ENCODE measurements around the gene GFRA4. TPM values are rescaled to one million over a fixed set of nuclear protein-coding genes. Genes with fewer than 3 reads are reported as not detected.

The GFRA4 gene
- total RNA-seq, 6 donors from 2014 or later = not detected

DNA sequence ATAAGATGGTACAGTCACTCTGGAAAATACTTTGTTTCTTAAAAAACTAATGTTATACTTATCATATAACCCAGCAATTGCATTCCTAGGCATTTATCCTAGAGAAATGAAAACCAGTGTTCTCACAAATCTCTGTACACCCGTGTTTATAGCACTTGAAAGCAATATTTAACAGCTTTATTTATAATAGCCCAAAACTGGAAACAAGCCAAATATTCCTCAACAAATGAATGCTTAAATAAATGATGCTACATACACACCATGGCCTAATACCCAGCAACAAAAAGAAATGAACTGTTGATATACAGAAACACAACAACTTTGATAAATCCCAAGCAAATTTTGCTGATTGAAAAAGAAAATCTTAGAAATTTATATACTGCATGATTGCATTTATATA lies 51.3 kb downstream of the GFRA4 start:
- TF ChIP-seq, protein P1, sequence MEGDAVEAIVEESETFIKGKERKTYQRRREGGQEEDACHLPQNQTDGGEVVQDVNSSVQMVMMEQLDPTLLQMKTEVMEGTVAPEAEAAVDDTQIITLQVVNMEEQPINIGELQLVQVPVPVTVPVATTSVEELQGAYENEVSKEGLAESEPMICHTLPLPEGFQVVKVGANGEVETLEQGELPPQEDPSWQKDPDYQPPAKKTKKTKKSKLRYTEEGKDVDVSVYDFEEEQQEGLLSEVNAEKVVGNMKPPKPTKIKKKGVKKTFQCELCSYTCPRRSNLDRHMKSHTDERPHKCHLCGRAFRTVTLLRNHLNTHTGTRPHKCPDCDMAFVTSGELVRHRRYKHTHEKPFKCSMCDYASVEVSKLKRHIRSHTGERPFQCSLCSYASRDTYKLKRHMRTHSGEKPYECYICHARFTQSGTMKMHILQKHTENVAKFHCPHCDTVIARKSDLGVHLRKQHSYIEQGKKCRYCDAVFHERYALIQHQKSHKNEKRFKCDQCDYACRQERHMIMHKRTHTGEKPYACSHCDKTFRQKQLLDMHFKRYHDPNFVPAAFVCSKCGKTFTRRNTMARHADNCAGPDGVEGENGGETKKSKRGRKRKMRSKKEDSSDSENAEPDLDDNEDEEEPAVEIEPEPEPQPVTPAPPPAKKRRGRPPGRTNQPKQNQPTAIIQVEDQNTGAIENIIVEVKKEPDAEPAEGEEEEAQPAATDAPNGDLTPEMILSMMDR (IDR thresholded peaks at IDR 0.05) = no peak
- TF ChIP-seq EP300 (IDR thresholded peaks at IDR 0.05) (no peak), POLR2AphosphoS5 (IDR thresholded peaks at IDR 0.05) (no peak), POLR2A (IDR thresholded peaks at IDR 0.05) (no peak)
- Histone ChIP-seq H3K36me3 (no peaks in the 10 kb centered on the region), H3K4me1 (peaks cover 0 to 29% (median 7%) of the 10 kb centered on the region in 4 donors), H3K27ac (no peak overlapping the region), H3K4me3 (no peak overlapping the region), H3K27me3 (no peaks in the 10 kb centered on the region), H3K9me3 (no peaks in the 10 kb centered on the region)
- DNase-seq (no peak), ATAC-seq (ENCODE audit: low FRiP score in 2 of 2) (no peak)
- WGBS, 2 donors = 37 to 43% methylated on average over 1 of the region's 1 CpG

Other genes starting within 250 kb of the GFRA4 start
- gene ATRN, start 192.4 kb downstream of the GFRA4 start, total RNA-seq = 10 to 100 TPM; 13.6 to 39.5 (median 27.0) TPM
- 10 to 100 TPM in 3 of 6 donors, 1 to 10 TPM in 3; 2.3 to 26.2 (median 10.5) TPM for gene ADAM33, start 18.6 kb upstream of the GFRA4 start, total RNA-seq
- gene SIGLEC1, start 49.2 kb upstream of the GFRA4 start, total RNA-seq = 10 to 100 TPM; 14.4 to 69.9 (median 60.7) TPM
- gene HSPA12B, start 69.3 kb upstream of the GFRA4 start, total RNA-seq = 10 to 100 TPM; 18.4 to 53.7 (median 21.5) TPM
- 10 to 100 TPM in 5 of 6 donors, 1 to 10 TPM in 1; 6.7 to 41.9 (median 39.1) TPM for gene ADISSP, start 104.4 kb upstream of the GFRA4 start, total RNA-seq
- gene SPEF1, start 118.0 kb upstream of the GFRA4 start, total RNA-seq = 10 to 100 TPM in 1 of 6 donors, 1 to 10 TPM in 4, under 1 TPM in 1; 0.34 to 15.1 (median 5.4) TPM
- gene CENPB, start 123.3 kb upstream of the GFRA4 start, total RNA-seq = 100 to 1,000 TPM in 2 of 6 donors, 10 to 100 TPM in 4; 56.6 to 125 (median 89.7) TPM
- 100 to 1,000 TPM in 3 of 6 donors, 10 to 100 TPM in 3; 45.5 to 151 (median 99.1) TPM for gene CDC25B, start 132.9 kb upstream of the GFRA4 start, total RNA-seq
- 10 to 100 TPM in 5 of 6 donors, 1 to 10 TPM in 1; 9.4 to 20.8 (median 14.7) TPM for gene AP5S1, start 157.1 kb upstream of the GFRA4 start, total RNA-seq
- gene MAVS, start 183.4 kb upstream of the GFRA4 start, total RNA-seq = 10 to 100 TPM; 31.0 to 54.5 (median 39.9) TPM
- 10 to 100 TPM; 34.3 to 58.7 (median 50.4) TPM for gene PANK2, start 226.0 kb upstream of the GFRA4 start, total RNA-seq

Data from upper lobe of left lung (tissue), 6 donors.